Hepatocyte (in vitro differentiated cells): ENCODE measurements around the gene WDFY1. TPM values are rescaled to one million over a fixed set of nuclear protein-coding genes. Genes with fewer than 3 reads are reported as not detected.

ENCODE experiments used
- DNase-seq: peaks from one replicate; pipeline ENCODE4 v3.0.0-alpha.2; 2016; ENCODE audit warnings: low spot score
- H2AFZ ChIP-seq: fragments of 200-600 bp; sonication (generic); 2 replicates; pipeline ENCODE4 v1.6.0; 2016; ENCODE audit warnings: antibody characterized with exemption, mild to moderate bottlenecking
- H3K27ac ChIP-seq: fragments of 200-600 bp; sonication (generic); 2 replicates; pipeline ENCODE4 v1.5.1; 2016; ENCODE audit warnings: mild to moderate bottlenecking
- H3K27me3 ChIP-seq: fragments of 200-600 bp; sonication (generic); 2 replicates; pipeline ENCODE4 v1.6.1; 2016
- H3K36me3 ChIP-seq: fragments of 200-600 bp; sonication (generic); replicated peaks from 2 replicates; pipeline ENCODE4 v1.5.1; 2016; ENCODE audit warnings: low read depth; ENCODE audit not compliant: insufficient read depth
- H3K4me1 ChIP-seq: fragments of 200-600 bp; sonication (generic); 2 replicates; pipeline ENCODE4 v1.5.1; 2016; ENCODE audit warnings: mild to moderate bottlenecking, moderate library complexity; ENCODE audit not compliant: insufficient read depth
- H3K4me2 ChIP-seq: fragments of 200-600 bp; sonication (generic); 2 replicates; pipeline ENCODE4 v1.6.0; 2016
- H3K4me3 ChIP-seq: fragments of 200-600 bp; sonication (generic); 2 replicates; pipeline ENCODE4 v1.5.1; 2016; ENCODE audit warnings: mild to moderate bottlenecking
- H3K79me2 ChIP-seq: fragments of 200-600 bp; sonication (generic); 2 replicates; pipeline ENCODE4 v1.6.0; 2017; ENCODE audit warnings: mild to moderate bottlenecking
- H3K9me2 ChIP-seq: fragments of 200-600 bp; sonication (generic); replicated peaks from 2 replicates; pipeline ENCODE4 v1.6.0; 2017; ENCODE audit warnings: mild to moderate bottlenecking; ENCODE audit not compliant: insufficient read depth
- H3K9me3 ChIP-seq: fragments of 200-600 bp; sonication (generic); 2 replicates; pipeline ENCODE4 v1.5.1; 2016; ENCODE audit warnings: low read depth, mild to moderate bottlenecking
- H4K20me1 ChIP-seq: fragments of 200-600 bp; sonication (generic); 2 replicates; pipeline ENCODE4 v1.6.0; 2016; ENCODE audit warnings: mild to moderate bottlenecking; ENCODE audit not compliant: insufficient read depth, poor library complexity, severe bottlenecking
- CTCF ChIP-seq: fragments of 200-600 bp; sonication (generic); IDR thresholded peaks from 2 replicates; pipeline ENCODE4 v1.5.1; 2016; ENCODE audit warnings: antibody characterized with exemption, mild to moderate bottlenecking; ENCODE audit not compliant: poor library complexity
- EZH2 ChIP-seq: fragments of 200-600 bp; sonication (generic); IDR thresholded peaks from 2 replicates; pipeline ENCODE4 v1.6.1; 2016; ENCODE audit warnings: antibody characterized with exemption, mild to moderate bottlenecking, borderline replicate concordance
- EZH2phosphoT487 ChIP-seq: fragments of 200-600 bp; sonication (generic); IDR thresholded peaks from one replicate; pipeline ENCODE4 v1.6.1; 2018; ENCODE audit warnings: antibody characterized with exemption, mild to moderate bottlenecking, low read depth, moderate library complexity; ENCODE audit not compliant: unreplicated experiment, severe bottlenecking
- WGBS: methylation state at CpG from one replicate; pipeline ENCODE4 v1.1.6; 2016; ENCODE audit warnings: low lambda C conversion rate; ENCODE audit errors: missing lambda C conversion rate; 5-methylcytosine and 5-hydroxymethylcytosine counted together
- polyA plus RNA-seq: library from polyadenylated mRNA; unstranded; fragments of >200 nt; fragmentation: Nextera tagmentation; extraction: Ambion mirVana; gene quantifications from 2 replicates; pipeline ENCODE4 v1.2.1, GENCODE V29; 2016
- total RNA-seq: library from RNA; depleted of rRNA; stranded (reverse); fragments of >200 nt; gene quantifications from 2 replicates; pipeline ENCODE4 v1.2.3, GENCODE V29; 2014

The WDFY1 gene
- total and polyA plus RNA-seq, 2 experiments from 2014 or later, result 45.6 to 68.3 TPM

- no peak overlapping the region for H3K4me3 ChIP-seq
- peak overlapping the region; percentile 57 for H3K27ac ChIP-seq
- H3K9me3 ChIP-seq, result no peaks in the 10 kb centered on the region
- TF ChIP-seq EZH2 (no peak), CTCF (no peak), EZH2phosphoT487 (no peak)
- no peak for DNase-seq
- H3K27me3 ChIP-seq, result no peaks in the 10 kb centered on the region
- H3K36me3 ChIP-seq, result no peaks in the 10 kb centered on the region
- H2AFZ ChIP-seq, result no peak overlapping the region
- 37% methylated on average over 4 of the region's 4 CpGs for WGBS
- H3K79me2 ChIP-seq, result peaks cover 87% of the 10 kb centered on the region
- peaks cover 14% of the 10 kb centered on the region for H3K4me1 ChIP-seq
- peaks cover 43% of the 10 kb centered on the region for H4K20me1 ChIP-seq
- H3K9me2 ChIP-seq, result no peaks in the 10 kb centered on the region
- peak overlapping the region; percentile 43 for H3K4me2 ChIP-seq
Observed at GRCh38 chr2:223929571-223930102, 15.5 kb downstream of the WDFY1 start.

GRCh38 chr2:223928113-223929006 is 16.8 kb downstream of the WDFY1 start:
- Histone ChIP-seq H3K4me3 (no peak overlapping the region), H3K4me1 (peaks cover 14% of the 10 kb centered on the region), H3K9me2 (no peaks in the 10 kb centered on the region), H3K36me3 (no peaks in the 10 kb centered on the region), H3K27me3 (no peaks in the 10 kb centered on the region), H3K27ac (no peak overlapping the region), H3K9me3 (no peaks in the 10 kb centered on the region), H3K79me2 (peaks cover 85% of the 10 kb centered on the region), H4K20me1 (peaks cover 37% of the 10 kb centered on the region), H2AFZ (no peak overlapping the region), H3K4me2 (no peak overlapping the region)
- TF ChIP-seq CTCF (no peak), EZH2 (no peak), EZH2phosphoT487 (no peak)
- DNase-seq, result no peak
- 96% methylated on average over 7 of the region's 7 CpGs for WGBS

- Histone ChIP-seq H3K4me1 (peaks cover 3% of the 10 kb centered on the region), H3K9me3 (no peaks in the 10 kb centered on the region), H3K36me3 (no peaks in the 10 kb centered on the region), H2AFZ (no peak overlapping the region), H3K4me2 (no peak overlapping the region), H3K27me3 (no peaks in the 10 kb centered on the region), H4K20me1 (peaks cover 44% of the 10 kb centered on the region), H3K27ac (no peak overlapping the region), H3K9me2 (no peaks in the 10 kb centered on the region), H3K4me3 (no peak overlapping the region), H3K79me2 (peaks cover 87% of the 10 kb centered on the region)
- 94% methylated on average over 3 of the region's 3 CpGs for WGBS
- TF ChIP-seq CTCF, result no peak
- no peak for TF ChIP-seq EZH2phosphoT487
- no peak for TF ChIP-seq EZH2
- no peak for DNase-seq
Observed at GRCh38 chr2:223925106-223925505, 20.0 kb downstream of the WDFY1 start.
